ENCODE measurements around the gene RASSF5. TPM values are rescaled to one million over a fixed set of nuclear protein-coding genes. Genes with fewer than 3 reads are reported as not detected.

RASSF5 gene, protein sequence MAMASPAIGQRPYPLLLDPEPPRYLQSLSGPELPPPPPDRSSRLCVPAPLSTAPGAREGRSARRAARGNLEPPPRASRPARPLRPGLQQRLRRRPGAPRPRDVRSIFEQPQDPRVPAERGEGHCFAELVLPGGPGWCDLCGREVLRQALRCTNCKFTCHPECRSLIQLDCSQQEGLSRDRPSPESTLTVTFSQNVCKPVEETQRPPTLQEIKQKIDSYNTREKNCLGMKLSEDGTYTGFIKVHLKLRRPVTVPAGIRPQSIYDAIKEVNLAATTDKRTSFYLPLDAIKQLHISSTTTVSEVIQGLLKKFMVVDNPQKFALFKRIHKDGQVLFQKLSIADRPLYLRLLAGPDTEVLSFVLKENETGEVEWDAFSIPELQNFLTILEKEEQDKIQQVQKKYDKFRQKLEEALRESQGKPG
- 2.6 and 3.8 TPM in 2 replicates for total RNA-seq (2014; rRNA removed; shearing (Covaris generic))

DNA sequence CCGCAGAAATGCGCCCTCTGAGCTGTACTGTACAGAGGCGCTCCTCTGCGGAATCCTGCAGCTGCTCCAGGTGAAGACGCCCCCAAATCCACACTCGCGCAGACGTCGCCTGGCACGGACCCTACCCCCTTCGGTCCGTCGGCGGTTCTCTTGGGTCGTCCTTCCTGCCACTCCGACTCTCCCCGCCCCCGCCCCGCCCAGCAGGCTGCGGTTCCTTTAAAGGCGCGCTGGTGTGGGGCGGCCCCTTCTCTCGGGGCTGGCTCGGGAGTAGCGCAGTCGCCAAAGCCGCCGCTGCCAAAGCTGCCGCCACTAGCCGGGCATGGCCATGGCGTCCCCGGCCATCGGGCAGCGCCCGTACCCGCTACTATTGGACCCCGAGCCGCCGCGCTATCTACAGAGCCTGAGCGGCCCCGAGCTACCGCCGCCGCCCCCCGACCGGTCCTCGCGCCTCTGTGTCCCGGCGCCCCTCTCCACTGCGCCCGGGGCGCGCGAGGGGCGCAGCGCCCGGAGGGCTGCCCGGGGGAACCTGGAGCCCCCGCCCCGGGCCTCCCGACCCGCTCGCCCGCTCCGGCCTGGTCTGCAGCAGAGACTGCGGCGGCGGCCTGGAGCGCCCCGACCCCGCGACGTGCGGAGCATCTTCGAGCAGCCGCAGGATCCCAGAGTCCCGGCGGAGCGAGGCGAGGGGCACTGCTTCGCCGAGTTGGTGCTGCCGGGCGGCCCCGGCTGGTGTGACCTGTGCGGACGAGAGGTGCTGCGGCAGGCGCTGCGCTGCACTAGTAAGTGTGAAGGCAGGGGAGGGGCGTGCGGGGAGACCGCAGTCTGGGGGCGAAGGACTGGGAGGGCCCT, at the start of gene RASSF5:
Gene RASSF5, plus strand, starts transcription at position 248 of the 846 bp plus-strand sequence. Its CDS starts 72 bp downstream, at position 320.
- peak; percentile 30 for DNase-seq (ENCODE audit: low spot score)

DNA sequence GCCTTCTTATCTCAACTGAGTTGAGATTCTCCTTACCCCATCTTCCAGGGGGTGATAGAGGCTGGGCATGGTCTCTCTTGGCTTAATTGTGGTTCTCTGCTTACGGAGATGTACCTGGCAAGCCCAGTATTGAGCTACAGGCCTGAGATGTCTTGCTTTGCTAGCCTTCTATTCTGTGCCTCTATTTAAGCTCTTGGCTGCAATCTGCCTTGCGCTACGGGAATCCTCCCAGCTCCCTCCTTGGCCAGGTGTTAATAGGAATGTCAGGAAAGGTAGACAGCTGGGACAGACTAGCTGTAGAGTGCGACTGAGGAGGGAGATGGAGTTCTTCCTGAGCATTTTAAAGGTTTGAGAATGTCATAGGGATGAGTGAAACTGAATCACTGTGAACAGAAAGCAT, 47.6 kb upstream of the RASSF5 start:
- DNase-seq (ENCODE audit: low spot score), result no peak

DNA sequence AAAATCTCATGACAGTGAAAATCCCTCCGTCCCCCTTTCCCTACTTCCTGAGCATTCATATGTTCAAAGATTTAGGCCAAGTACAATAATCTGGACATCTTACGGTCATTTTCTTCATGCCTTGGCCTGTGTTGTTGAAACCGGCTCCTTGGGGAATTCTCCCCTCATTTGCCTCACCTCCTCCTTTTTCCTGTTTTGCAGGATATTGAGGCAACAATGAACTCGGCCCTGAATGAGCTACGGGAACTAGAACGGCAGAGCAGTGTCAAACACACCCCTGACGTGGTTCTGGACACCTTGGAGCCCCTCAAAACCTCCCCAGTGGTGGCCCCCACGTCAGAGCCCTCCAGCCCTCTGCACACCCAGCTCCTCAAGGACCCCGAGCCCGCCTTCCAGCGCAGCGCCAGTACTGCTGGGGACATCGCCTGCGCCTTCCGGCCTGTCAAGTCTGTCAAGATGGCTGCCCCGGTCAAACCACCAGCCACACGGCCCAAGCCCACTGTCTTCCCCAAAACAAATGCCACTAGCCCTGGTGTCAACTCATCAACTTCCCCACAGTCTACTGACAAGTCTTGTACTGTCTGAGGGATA, 46.4 kb upstream of the RASSF5 start:
- DNase-seq (ENCODE audit: low spot score), result no peak

DNA sequence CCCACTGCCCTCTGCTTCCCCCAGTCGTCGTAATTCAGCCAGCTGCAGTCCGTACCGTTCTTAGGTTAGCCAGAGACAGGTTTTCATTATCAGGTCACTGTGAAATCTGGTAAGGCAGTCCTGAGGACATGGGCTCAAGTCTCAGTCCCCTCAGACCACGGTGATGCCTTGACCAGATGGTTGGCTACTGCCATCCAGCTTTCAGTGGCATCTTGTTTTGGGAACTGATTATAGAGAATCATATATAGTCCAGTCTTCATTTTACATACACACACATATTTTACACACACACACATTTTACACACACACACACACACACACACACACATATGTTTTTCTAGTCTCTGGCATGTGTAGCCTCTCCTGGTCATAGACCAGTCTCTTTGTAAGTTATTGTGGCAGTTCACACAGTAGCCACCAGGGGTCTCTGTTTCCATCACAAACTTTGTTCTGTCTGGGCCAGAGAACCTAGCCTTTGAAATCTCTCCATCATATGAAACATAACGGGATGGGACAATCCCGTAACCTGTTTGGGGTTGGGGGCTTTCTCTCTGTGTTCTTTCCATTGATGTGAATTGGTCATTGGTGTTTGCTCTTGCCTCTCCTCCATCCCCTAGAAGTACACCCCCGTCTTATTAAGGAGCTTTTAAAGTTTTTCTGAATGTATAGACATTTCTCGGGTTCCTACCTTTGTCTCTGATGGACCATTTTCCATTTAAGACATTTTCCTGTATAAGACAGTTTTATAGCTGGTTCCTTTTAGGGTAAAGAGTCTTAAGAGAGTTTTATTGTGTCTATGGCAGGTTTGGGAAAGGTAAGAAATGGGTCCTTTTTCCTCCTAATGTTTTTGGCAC, 45.5 kb upstream of the RASSF5 start:
- DNase-seq (ENCODE audit: low spot score), result peak; percentile 37

DNA sequence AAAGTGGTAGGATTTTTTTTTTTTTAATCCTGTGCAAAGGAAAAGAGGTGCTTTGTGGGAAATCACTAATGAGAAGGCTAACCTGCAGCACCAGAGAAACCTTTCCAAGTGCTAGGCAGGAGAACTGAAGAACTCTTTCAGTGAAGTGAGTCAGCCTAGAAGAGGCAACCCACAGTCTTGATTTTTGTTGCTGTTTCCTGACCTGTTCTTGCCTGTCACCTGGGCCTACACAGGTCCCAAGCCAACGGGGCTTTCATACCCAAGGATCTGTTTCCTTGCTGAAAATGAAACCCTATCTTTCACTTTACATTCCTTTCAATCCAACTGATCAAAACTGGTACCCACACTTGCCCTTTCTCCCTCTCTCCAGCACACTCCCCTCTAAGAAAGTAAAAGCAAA, 44.2 kb upstream of the RASSF5 start:
- DNase-seq (ENCODE audit: low spot score), result no peak

DNA sequence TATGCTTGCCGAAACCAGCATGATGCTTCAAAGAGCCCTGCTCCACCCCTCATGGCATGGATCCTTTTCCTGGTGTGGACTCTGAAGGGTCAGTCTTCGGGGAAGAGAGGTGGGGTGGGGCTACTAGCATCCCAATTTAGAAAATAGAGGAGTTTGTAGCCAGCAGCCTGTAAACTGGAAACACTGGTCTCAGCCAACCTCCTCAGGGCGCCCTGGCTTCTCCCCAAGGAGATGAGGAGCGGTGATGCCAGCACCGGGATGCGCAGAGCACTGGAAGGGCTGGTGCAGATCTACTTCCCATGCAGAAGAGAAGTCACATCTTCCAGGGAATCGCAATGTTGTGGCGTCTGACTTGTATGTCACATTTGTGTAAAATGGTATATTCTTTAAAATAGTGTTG, 43.4 kb upstream of the RASSF5 start:
- DNase-seq (ENCODE audit: low spot score), result no peak

DNA sequence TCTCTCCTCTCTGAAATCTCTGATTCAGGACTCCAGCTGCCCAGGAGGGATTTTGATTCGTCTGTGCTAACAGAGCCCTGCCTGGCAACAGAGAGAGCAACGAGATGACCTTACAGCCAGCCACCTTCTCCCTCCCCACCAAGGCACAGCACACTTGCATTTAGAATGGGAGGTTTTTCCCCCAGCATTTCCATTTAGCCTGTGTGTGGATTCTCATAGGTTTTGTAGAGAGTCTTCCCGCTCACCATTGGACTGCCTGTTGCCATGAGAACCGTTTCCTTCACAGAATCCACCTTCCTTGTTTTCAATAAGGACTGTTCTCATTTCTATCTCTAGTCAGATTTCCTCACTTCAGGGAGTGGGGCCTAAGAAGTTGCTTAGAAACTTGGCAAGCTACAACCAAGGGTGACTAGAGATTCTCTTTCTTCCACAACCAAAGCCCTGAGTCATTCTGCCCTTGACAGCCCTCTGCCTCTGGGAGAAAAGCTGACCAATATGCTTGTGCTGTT, 42.8 kb upstream of the RASSF5 start:
- peak; percentile 29 for DNase-seq (ENCODE audit: low spot score)

DNA sequence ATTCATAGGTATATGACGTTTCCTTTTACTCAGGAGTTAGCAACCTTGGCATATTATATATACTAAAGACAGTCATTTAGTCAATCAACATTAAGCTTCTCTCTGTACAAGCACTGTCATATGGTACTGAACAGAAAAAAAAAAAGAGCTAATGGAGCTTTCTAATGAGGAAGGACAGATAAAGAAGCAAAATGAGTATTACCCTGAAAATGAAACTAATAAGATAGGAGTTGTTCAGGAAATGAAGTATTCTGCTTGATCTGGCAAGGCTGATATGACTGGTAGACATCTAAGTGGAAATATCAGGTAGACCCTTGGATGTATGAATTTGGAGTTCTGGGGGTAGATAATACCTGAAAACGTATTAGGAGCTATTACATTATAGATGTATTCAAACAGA, 41.4 kb upstream of the RASSF5 start:
- DNase-seq (ENCODE audit: low spot score), result no peak

DNA sequence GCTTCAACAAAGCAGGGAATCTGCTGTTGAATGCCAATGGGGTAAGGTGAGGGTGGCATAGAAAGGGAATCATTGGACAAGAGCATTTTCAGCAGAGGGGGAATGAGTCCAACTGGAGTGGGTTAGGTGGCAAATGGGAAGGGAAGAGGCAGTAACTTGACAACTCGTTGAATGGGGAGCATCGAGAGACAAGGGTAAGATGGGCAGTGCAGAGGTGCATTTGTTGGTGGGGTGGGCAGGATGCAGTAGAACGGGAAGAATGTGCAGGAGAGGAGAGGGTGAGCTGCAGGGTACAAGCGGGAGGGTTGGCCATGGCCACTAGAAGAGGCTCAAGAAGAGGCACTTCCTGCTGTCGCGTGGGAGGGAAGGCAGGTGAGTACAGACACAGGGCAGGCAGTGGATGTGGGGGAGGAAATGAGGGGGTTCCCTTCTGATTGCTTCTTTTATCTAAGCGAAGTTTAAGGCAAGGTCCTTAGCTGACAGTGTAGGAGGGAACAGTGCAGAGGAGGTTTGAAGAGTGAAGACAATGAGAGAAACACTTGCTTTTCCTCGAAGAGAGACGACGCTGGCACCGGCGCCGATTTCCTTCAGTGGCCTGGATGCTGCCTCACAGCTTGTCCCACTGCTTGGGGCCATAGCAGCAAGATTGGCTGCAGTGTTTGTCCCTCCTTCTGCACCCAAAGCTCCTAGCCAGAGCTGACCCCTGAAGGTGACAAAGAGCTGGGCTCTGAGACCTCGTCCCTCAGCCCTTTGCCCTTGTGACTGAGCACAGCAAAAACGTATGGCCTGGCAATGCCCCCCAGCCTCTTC, 40.3 kb upstream of the RASSF5 start:
- DNase-seq (ENCODE audit: low spot score), result no peak

DNA sequence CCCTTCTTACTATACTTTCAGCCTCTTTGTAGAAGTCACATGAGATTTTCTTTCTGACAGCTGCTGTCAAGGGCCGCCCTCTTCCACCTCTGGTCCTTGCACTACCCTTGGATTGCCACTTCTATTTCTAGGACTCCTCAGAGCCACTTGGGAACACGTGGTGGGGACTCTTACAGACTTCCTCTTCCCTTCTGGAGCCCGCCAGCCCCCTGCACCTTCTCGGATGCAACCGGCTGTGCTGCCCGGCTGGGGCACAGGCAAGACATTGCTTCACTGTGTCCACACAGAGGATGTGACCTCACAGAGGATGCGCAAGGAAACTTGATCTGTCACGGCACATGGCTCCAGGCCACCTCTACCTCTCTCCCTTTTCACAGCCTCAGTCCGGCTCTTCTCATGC, 39.4 kb upstream of the RASSF5 start:
- DNase-seq (ENCODE audit: low spot score), result peak; percentile 30

DNA sequence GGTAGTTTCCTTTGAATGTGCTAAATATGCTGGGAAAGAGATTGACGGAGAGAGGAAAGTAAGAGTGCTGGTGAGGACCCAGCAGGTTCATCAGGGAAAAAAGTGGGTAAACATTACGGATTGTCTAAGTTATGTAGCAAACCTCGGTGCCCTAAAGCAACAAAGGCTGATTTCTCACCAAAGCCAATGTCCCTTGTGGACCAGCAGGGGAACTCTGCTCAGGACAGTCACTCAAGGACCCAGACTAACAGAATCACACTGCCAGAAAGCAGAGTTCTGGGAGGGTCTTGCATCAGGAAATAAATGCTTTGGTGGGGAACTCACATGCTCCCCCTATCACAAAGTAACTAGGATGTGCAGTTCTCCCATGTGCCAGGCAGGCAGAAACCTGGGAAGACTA, 38.8 kb upstream of the RASSF5 start:
- DNase-seq (ENCODE audit: low spot score), result no peak

DNA sequence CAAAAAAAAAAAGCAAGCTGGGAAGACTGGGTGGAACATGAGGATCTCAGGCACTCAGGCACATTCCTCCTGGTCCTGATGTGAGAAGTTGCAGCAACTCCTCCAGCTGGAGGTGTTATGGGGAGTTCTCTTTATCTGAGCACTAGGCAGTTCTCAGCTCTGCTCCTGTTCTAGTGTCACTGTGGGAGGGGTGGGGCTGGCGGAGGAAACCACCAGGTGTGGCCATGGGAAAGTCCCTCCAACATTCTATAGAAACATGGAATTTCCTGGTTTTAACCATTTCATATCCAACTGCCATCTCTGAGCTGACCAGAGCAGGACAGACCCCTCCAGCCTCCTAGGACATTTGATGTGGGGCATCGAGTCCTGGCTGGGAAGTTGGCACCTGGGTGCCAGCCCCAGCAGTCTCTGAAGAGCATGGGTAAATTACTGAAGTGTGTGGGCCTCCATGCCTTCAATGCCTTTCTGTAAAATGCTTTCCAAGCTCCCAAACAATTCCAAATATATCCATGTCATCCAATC, 37.9 kb upstream of the RASSF5 start:
- no peak for DNase-seq (ENCODE audit: low spot score)

DNA sequence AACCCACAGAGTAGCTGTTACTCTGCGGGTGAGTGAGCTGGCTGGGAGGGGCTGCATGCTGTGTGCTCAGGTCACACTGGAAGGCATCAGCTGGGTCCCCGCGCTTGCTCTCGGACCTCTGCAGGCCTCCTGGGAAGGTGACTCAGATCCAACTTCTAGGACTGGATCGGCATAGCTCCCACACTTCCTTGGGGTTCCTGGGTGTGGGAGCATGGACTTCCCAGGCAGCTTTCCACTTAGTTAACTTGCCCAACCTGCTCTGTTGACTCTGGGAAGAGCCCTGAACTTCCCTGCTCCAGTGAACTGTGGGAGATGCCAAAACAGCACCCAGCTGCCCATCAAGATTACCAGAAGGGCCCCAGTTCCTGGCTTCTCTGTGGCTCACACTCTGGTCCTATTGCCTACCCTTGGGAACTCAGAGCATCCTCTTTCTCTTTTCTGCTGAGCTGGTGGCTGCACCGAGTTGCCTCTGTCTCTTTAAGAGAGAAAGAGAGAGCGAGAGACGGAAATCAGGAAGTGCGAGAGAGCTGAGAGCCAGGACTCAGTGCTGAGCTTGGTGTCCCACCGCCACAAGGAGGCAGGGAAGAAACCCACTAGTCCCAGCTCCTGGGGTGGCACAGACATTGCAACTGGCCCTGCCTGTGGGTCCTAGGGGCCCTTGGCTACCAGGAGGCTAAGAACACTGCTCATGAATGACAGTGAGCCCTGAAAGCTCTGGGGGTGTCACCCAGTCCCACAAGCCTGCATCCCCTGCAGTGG, 37.2 kb upstream of the RASSF5 start, which contains the start of gene IKBKE:
Gene IKBKE, plus strand, starts transcription at position 544 of the 759 bp plus-strand sequence. CDS start 2,752 bp downstream, outside the sequence.
- DNase-seq (ENCODE audit: low spot score), result peak; percentile 74

DNA sequence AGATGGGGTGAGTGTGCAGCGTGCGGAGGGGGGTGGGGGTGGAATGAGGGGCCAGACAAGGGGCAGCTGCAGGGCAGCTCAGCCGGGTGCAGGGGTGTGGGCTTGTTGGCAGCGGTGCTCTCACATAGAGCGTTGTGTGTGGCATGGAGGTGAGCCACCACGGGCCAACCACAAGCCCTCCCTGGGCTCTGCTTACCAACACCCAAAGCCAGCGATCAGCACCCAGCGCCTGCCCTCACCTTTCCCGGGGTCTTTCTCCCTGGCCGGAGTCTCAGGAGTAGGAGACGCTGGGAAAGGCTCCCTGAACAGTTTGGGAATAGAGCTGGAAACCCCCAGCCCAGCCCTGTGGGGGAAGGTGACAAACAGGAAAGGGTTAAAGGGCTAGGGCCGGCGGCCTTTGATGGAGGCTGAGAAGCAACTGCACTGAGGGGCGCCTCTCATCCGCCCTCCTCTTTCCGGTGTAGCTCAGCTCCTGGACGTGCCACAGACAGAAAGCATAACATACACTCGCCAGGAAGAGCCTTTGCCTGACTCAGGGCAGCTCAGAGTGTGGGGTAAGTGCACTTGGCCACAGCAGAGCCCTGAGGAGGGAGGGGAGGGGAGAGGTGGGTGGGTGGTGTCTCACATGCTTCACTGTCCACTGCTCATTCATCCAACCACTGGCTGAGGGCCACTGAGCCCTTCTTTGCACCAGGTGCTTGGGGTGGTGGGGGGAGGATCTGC, 36.5 kb upstream of the RASSF5 start:
- peak; percentile 42 for DNase-seq (ENCODE audit: low spot score)

DNA sequence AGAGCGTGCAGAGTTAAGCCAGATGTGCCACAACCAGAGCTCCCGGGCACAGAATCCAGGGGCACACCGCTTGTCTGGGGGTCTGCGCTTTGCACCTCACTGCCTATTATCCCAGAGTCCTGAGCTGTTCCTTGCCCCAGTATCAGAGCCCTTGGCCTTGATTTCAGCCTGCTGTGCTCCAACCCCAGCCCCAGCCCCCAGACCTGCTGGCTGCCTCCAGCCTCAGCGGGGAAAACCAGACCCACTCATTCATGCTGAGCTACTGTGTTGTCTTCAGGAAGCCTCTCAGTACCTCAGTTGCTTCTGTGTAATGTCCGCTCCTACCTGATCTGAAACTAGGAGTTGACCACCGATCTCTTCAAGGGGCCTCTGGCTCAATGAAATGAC, 35.9 kb upstream of the RASSF5 start:
- no peak for DNase-seq (ENCODE audit: low spot score)

DNA sequence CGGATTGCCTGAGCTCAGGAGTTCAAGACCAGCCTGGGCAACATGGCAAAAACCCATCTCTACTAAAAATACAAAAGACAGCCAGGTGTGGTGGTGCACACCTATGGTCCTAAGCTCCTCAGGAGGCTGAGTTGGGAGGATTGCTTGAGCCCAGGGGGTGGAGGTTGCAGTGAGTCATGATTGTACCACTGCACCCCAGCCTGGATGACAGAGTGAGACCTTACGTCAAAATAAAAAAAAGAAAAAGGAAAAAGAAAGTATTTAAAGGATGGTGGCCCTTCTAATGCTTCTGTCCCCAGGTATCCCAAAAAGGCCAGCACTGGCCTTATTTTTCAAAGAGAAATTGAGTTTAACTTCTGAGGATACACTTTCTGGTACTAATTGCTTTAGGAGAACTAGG, 35.3 kb upstream of the RASSF5 start:
- no peak for DNase-seq (ENCODE audit: low spot score)

DNA sequence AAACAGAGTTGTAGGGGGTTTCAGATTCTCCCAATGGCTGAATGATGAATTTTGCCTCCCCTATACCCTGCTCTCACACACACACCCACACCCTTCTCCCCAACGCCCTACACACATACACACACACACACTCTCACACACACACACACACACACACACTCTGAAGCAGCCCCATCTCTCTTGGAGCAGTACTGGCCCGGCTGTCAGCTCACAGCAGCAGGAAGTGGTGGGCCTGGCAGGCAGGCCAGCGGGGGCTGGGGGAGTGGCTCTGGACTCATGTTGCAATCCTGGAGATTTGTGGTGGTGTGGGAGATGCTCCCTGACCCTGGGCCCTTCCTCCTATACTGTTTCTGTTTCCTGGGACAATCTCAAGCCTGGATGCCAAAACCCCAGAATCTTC, 34.9 kb upstream of the RASSF5 start:
- DNase-seq (ENCODE audit: low spot score), result peak; percentile 57

DNA sequence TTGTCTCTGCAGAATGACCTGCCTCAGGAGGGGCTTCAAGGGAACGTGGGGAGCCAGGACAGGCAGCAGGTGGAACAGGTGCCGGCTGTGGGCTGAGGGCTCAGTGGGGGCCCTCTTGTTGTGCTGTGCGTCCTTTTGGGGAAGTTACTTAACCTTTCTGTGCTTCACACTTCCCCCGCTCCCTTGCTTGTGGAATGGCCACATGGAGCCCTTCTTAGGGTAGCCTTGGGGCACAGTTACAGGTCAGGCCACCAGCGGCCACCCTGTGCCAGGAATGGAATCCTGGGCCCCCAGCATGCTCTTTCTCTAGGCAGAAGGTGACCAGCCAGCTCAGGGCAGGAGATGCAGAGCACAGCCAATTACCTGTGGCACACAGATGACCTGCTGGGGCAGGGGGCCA, 34.4 kb upstream of the RASSF5 start:
- no peak for DNase-seq (ENCODE audit: low spot score)

DNA sequence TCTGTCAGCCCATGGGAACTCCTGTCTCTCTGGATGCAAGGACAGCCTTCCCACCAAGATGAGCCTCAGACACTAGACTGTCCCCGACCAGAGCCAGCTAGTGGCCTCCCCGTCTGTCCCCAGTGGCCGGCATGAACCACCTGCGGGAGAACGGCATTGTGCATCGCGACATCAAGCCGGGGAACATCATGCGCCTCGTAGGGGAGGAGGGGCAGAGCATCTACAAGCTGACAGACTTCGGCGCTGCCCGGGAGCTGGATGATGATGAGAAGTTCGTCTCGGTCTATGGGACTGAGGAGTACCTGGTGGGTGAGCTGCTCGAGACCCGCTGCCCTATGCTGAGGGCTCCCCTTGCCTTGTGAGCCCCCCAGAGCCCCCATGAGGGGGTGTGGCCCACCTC, 31.3 kb upstream of the RASSF5 start:
- no peak for DNase-seq (ENCODE audit: low spot score)
